Measurements from ENCODE around the gene RAC3.

- TF ChIP-seq EP300 (IDR thresholded peaks at IDR 0.05; ENCODE audit: low read depth) (no peak), CTCF (IDR thresholded peaks at IDR 0.05) (no peak), POLR2A (IDR thresholded peaks at IDR 0.05) (no peak), POLR2AphosphoS5 (IDR thresholded peaks at IDR 0.05) (no peak)
Measured at GRCh38 chr17:82028966-82029365, 2.5 kb upstream of the RAC3 start.

Measured in transverse colon (tissue), 4 donors.